ENCODE data around the gene BCKDHB.

DNA sequence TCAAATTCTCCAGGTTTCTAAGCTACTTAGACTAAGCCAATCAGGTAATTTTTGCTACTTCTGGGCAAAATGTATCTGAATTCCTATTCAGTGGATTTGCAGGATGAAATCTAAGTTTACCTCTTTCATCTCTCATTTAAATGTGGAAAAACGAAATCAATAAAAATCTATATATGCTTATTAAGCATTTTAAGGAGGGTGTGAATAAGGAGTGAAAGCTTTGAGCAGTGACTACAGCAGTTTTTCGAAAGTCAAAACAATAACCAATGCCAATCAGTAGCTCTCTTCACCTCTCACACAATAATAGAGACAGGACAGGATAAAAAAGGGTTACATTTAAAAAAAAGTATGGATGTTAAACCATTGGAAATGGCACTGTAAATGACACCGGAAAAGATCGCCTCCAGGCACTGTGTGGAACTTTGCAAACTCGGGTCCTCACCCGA lies 476 bp upstream of the BCKDHB start:
- no peak for TF ChIP-seq EZH2 (IDR thresholded peaks at IDR 0.05; ENCODE audit: low read length)
- TF ChIP-seq, protein P1, sequence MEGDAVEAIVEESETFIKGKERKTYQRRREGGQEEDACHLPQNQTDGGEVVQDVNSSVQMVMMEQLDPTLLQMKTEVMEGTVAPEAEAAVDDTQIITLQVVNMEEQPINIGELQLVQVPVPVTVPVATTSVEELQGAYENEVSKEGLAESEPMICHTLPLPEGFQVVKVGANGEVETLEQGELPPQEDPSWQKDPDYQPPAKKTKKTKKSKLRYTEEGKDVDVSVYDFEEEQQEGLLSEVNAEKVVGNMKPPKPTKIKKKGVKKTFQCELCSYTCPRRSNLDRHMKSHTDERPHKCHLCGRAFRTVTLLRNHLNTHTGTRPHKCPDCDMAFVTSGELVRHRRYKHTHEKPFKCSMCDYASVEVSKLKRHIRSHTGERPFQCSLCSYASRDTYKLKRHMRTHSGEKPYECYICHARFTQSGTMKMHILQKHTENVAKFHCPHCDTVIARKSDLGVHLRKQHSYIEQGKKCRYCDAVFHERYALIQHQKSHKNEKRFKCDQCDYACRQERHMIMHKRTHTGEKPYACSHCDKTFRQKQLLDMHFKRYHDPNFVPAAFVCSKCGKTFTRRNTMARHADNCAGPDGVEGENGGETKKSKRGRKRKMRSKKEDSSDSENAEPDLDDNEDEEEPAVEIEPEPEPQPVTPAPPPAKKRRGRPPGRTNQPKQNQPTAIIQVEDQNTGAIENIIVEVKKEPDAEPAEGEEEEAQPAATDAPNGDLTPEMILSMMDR (optimal IDR thresholded peaks at IDR 0.05 in 1 of 3, IDR thresholded peaks at IDR 0.05 in 1 of 3, conservative IDR thresholded peaks at IDR 0.05 in 1 of 3; ENCODE audit: extremely low read depth in 1 of 3, insufficient read depth in 2 of 3, low read length in 3 of 3) = no peak
